ENCODE measurements around the gene RUNX1.

The RUNX1 gene

GRCh38 chr21:35059742-35060141, 10.6 kb upstream of the RUNX1 start:
- DNase-seq (ENCODE audit: low read depth): peak; percentile 41

- no peak for DNase-seq (ENCODE audit: low read depth)
Observed at GRCh38 chr21:35058058-35058457, 9.0 kb upstream of the RUNX1 start.

- DNase-seq (ENCODE audit: low read depth): no peak
Observed at GRCh38 chr21:35057428-35057827, 8.3 kb upstream of the RUNX1 start.

GRCh38 chr21:35053356-35054096, 4.4 kb upstream of the RUNX1 start:
- DNase-seq (ENCODE audit: low read depth): peak; percentile 34

- DNase-seq (ENCODE audit: low read depth): no peak
Observed at GRCh38 chr21:35052801-35053200, 3.7 kb upstream of the RUNX1 start.

- peak; percentile 98 for DNase-seq (ENCODE audit: low read depth)
Observed at GRCh38 chr21:35051287-35051818, 2.3 kb upstream of the RUNX1 start.

- DNase-seq (ENCODE audit: low read depth): no peak
Observed at GRCh38 chr21:35050348-35051286, 1.5 kb upstream of the RUNX1 start.

GRCh38 chr21:35048183-35048601, 910 bp downstream of the RUNX1 start:
- DNase-seq (ENCODE audit: low read depth): peak; percentile 48

- peak; percentile 72 for DNase-seq (ENCODE audit: low read depth)
Observed at GRCh38 chr21:35046880-35047229, 2.2 kb downstream of the RUNX1 start.

- DNase-seq (ENCODE audit: low read depth): no peak
Observed at GRCh38 chr21:35046263-35046624, 2.9 kb downstream of the RUNX1 start.

GRCh38 chr21:35045542-35046262, 3.4 kb downstream of the RUNX1 start:
- no peak for DNase-seq (ENCODE audit: low read depth)

- DNase-seq (ENCODE audit: low read depth): no peak
Observed at GRCh38 chr21:35044770-35045541, 4.1 kb downstream of the RUNX1 start.

GRCh38 chr21:35044128-35044527, 5.0 kb downstream of the RUNX1 start:
- no peak for DNase-seq (ENCODE audit: low read depth)

GRCh38 chr21:35043549-35043948, 5.6 kb downstream of the RUNX1 start:
- DNase-seq (ENCODE audit: low read depth): no peak

- no peak for DNase-seq (ENCODE audit: low read depth)
Observed at GRCh38 chr21:35042836-35043235, 6.3 kb downstream of the RUNX1 start.

GRCh38 chr21:35041881-35042280, 7.2 kb downstream of the RUNX1 start:
- DNase-seq (ENCODE audit: low read depth): no peak

GRCh38 chr21:35041122-35041521, 8.0 kb downstream of the RUNX1 start:
- DNase-seq (ENCODE audit: low read depth): no peak

- no peak for DNase-seq (ENCODE audit: low read depth)
Observed at GRCh38 chr21:35039595-35040289, 9.4 kb downstream of the RUNX1 start.

GRCh38 chr21:35038772-35039319, 10.3 kb downstream of the RUNX1 start:
- DNase-seq (ENCODE audit: low read depth): no peak

GRCh38 chr21:35037384-35037765, 11.7 kb downstream of the RUNX1 start:
- no peak for DNase-seq (ENCODE audit: low read depth)
